Fibroblast of lung (primary cell): ENCODE measurements around the gene PACRG.

Experiments used
- CTCF ChIP-seq, 2 donors: IDR thresholded peaks in 1 of 2; conservative IDR thresholded peaks in 1 of 2; 1 replicate in 1 of 2; 2 replicates in 1 of 2; pipeline ENCODE4 v1.5.1; 2011 to 2012; ENCODE audit warnings: low read length in 2 of 2, control low read depth in 1 of 2, inconsistent platforms in 1 of 2, low read depth in 1 of 2, mild to moderate bottlenecking in 1 of 2
- EZH2 ChIP-seq: IDR thresholded peaks from 2 replicates; pipeline ENCODE4 v1.5.1; 2012; ENCODE audit warnings: low read length, control low read depth, mild to moderate bottlenecking; ENCODE audit errors: missing control alignments

GRCh38 chr6:163250116-163250515 lies 522.3 kb downstream of the PACRG start:
- TF ChIP-seq CTCF (conservative IDR thresholded peaks at IDR 0.05 in 1 of 2, IDR thresholded peaks at IDR 0.05 in 1 of 2; ENCODE audit: low read depth in 1 of 2, low read length in 2 of 2): no peak
- no peak for TF ChIP-seq EZH2
